Stimulated activated CD4-positive, alpha-beta T cell treated with anti-CD3 and anti-CD28 coated beads, Interleukin-4, amount 100 ng/mL, for 1 hour (primary cell): Measurements from ENCODE around the gene KRTAP19-3.
"Not testable (repeated sequence)": the region's sequence is repeated elsewhere in the genome, so short reads cannot be mapped to it uniquely, and the experiment has no call there.

Experiments used
- DNase-seq: peaks from one replicate; pipeline ENCODE4 v3.0.0-alpha.2; 2020

Gene KRTAP19-3

DNA sequence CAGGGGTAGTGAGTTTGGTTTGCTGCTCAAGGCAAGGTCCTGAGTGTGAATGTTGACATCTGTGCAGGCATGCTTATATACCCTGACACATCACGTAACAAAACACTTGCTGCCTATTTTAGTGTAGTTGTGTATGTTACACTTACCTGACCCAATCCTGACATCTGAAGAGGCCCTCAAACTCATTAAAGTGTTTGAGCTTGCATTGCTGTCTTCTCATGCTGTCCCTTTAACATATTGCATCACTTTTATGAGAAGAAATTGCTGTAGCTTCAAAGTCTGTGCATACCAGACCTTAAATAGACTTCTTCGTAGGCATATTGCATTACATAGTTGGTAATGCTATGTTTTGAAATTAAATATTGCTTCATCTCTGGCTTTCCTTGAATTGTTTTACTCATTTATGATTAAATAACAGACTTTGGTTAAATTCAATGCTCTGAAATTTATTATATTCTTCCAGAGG lies at the start of gene KRTAP19-3:
KRTAP19-3 (minus strand) TSS at position 51 of the 466 bp plus-strand sequence. CDS start 56 bp downstream, outside the sequence.
- DNase-seq, result no peak

DNA sequence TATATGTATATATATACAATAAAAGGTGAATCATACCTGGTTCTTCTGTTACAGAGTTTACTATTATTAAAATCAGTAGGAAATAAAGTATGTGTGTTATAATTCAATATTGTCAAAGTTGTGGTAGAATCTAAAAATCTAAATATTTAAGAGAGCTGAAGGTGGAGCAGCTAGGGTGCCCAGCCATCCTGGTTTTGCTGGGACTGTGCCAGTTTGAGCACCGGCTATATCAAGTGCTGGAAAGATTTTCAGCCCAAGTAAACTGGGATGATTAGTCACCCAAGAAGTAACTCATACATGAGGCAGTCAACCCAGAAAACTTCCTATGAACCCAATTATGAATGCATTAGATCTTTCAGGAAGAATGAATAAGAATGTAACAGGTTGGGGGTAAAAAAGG lies 27.1 kb upstream of the KRTAP19-3 start:
- no peak for DNase-seq

DNA sequence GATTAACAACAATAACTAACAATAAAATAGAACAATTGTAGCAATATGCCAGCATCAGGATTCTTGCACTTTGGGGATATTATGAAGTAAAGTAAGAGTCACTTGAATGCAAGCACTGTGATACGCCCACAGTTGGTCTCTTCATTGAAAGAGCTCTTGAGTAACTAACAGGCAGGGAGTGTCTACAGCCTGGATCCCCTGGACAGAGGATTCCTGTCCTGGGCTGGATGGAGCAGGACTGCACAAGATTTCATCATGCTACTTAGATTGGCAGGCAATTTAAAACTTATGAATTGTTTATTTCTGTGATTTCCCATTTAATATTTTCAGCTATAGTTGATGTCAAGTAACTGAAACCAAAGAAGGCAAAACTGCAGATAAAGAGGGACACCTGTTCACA lies 23.9 kb upstream of the KRTAP19-3 start:
- no peak for DNase-seq

DNA sequence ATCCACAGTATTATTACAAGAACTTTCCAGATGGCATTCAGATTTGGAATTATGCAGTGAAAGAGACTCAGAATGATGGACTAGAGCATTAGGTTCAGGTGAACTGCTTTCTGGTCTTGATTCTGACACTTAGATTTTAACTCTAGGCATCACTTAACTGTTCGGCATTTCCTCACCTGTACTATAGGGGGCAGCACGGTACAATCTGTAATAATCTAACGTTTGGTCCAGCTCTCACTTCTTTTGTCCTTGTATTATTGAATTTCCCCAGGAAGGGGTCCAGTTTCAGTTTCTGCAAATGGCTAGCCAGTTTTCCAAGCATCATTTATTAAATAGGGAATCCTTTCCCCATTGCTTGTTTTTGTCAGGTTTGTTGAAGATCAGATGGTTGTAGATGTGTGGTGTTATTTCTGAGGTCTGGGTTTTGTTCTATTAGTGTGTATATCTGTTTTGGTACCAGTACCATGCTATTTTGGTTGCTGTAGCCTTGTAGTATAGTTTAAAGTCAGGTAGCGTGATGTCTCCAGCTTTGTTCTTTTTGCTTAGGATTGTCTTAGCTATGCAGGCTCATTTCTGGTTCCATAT lies 13.9 kb upstream of the KRTAP19-3 start:
- DNase-seq, result not testable (repeated sequence)

DNA sequence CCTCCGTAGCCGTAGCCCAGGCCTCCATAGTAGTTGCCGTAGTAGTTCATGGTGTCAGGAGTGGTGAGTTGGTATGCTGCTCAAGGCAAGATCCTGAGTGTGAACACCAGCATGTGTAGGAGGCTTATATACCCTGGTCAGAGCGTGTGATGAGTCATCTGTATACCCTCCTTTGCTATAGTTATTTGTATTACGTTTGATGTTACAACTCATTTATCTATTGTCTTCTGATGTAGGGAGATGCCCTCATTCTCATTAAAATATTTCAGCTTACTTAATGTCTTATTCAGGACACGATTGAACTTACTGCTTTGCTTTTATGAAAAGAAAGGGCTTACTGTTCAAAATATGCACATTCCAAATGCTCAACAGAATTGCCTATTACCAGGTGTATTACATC lies 10.2 kb upstream of the KRTAP19-3 start, which contains the start of gene KRTAP19-5:
KRTAP19-5 (minus strand) TSS at position 101 of the 400 bp plus-strand sequence; CDS start at position 50, 51 bp downstream.
- DNase-seq, result no peak

DNA sequence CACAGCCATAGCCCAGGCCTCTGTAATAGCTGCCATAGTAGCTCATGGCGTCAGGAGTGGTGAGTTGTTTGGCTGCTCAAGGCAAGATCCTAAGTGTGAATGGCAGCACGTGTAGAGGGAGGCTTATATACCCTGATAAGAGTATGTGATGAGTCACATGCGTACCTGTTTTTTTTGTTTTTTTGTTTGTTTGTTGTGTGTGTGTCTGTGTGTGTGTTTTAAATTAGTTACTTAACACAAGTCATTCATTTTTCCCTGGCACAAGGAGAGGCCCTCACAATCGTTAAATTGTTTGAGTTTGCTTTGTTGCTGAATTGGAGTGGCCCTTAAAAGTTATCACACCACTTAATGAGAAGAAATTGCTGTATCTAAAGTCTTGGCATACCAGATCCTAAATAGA lies 5.3 kb upstream of the KRTAP19-3 start, which contains the start of gene KRTAP19-4:
KRTAP19-4 (minus strand) TSS at position 101 of the 400 bp plus-strand sequence; CDS start at position 46, 55 bp downstream.
- no peak for DNase-seq

DNA sequence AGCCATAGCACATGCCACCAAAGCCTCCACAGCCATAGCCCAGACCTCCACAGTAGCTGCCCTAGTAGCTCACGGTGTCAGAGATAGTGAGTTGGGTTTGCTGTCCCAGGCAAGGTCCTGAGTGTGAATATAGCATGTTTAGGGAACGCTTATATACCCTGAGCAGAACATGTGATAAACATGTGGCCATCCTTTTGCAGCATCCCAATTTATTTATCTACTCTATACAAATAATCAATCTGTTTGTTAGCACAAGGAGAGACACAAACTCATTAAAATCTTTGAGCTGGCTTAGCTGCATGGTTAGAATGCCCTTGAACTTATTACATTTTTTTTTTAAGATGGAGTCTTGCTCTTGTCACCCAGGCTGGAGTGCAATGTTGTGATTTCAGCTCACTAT lies 4.5 kb downstream of the KRTAP19-3 start, which contains the start of gene KRTAP19-2:
KRTAP19-2 (minus strand) TSS at position 101 of the 400 bp plus-strand sequence; CDS start at position 13, 88 bp downstream.
- no peak for DNase-seq

DNA sequence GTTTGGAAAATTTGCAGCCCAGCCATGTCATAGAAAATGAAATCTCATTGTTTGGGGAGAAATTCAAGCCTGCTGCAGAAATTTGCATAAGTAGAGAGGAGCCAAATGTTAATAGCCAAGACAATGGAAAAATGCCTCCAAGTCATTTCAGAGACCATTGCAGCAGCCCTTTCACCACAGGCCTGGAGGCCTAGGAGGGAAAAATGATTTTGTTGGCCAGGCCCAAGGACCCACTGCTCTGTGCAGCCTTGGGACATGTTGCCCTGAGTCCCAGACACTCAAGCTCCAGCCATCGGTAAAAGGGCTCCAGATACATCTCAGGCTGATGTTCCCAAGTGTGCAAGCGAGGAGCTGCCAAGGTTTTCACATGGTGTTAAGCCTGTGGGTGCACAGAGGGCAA lies 5.6 kb downstream of the KRTAP19-3 start:
- DNase-seq, result no peak

DNA sequence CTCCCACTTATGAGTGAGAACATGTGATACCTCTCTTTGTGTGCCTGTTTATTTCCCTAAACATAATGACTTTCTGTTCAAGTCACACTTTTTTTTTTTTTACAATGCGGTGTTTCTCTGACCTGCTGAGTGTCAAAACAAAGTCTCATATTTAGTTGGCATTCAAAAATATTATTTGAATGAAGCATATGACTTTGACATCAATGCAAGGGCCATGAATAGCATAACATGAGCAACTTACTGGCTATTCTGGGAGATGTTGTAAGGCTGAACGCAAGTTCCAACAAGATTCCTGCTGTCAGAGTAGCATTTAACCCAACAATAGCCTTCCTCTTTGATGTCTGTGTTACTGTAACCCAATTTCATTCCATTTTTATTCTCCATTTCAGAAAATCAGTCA lies 9.7 kb downstream of the KRTAP19-3 start:
- DNase-seq, result no peak

DNA sequence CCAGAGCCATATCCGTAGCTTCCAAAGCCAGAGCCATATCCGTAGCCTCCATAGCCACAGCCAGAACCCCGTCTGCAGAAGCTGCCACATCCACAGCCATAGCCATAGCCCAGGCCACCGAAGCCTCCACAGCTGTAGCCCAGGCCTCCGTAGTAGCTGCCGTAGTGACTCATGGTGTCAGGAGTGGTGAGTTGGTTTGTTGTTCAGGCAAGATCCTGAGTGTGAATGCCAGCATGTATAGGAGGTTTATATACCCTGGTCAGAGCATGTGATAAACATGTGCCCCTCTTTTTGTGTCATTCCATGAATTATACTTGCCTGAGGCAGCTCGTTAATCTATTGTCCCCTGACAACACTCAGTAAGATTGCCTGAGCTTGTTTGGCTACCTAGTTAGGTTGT lies 11.7 kb downstream of the KRTAP19-3 start, which contains the start of gene KRTAP19-1:
KRTAP19-1 (minus strand) TSS at position 223 of the 400 bp plus-strand sequence; CDS start at position 173, 50 bp downstream.
- DNase-seq, result no peak

DNA sequence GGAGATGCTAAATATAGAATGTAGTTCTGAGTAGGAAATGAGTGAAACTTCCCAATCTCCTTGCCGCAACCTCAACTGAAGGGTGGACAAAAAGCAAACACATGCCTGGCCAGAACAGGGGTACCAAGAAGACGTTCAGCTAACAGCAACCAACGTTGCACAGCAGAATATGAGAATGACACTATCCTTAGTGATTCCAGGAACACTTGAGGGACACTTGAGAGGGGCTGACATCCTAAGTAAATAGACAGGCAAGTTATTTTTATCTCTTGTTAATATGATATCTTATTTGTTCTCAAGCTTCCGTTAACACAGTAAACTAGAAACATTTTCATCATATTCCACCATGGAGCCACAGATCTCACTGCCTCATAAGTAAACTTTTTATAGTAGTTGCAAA lies 12.6 kb downstream of the KRTAP19-3 start:
- DNase-seq, result no peak

DNA sequence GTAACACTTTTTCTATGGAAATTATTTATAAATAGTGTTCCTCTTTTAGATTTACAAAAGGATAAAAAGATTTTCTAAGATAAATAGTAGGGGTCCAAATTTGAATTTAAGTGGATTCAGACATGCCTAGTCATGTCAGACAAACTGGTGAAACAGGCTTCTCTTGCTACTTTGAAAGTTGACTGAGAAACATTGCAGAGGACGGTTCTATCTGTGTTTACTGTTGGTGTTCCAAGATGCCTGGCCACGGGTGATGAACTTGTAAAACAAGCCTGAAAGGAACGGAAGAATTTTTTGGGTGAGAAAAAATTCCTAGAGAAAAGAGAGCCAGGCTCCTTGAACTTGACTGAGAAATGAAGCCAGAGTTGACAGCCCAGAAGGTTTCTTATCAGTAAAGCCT lies 13.8 kb downstream of the KRTAP19-3 start:
- DNase-seq, result no peak

DNA sequence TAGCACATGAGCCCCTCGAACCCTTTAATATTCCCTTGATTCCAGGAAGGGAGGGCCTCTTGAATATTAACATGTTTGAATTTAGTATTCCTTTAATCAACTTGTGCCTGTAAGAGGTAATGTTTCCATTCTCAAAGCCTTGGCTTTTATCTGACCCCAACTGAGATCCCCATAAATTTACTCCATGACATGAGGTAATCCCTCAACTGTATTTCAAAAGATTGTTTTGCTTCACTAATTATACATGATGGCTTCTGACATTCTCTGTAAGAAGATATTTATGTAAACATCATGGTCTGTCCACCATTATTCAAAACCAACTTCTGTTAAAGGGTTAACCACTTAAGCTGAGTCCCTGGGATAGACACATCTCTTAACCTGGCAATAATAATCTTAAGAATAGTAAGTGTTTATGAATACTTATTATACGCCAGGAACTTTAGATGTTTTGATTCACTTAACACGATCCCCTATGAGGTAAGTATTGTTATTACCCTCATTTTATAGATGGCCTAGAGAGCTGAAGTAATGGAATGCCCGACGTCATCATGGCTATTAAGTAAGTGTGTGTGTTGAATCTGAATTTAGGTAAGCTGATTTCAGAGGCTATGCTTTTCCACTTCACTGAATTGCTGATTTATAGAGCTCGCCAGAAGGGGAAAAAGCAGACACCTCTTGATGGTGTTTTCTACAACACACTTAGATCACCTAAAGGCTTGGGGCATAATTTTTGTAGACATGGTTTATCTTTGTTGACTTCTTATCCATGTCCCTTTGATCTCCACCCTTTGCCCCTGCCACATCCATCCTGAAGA lies 22.7 kb downstream of the KRTAP19-3 start:
- DNase-seq, result no peak

DNA sequence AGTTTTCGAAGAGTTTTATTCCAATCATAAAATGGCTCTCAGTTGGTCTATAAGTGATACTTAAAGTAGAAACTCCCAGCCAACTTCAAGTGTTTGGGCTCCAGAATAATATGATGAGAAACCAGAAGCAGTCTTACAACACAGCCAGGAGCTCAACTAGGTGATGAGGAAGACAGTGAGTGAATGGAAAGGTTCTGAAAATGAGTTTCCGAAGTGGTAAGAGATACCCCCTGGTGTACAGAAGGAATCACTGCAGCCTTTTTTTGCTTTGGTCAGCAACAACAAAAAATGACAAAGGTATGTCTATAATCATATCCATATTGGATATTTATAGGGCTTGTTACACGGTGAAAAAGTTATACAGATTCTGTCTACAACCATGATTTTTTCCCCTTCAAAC lies 28.1 kb downstream of the KRTAP19-3 start:
- no peak for DNase-seq

DNA sequence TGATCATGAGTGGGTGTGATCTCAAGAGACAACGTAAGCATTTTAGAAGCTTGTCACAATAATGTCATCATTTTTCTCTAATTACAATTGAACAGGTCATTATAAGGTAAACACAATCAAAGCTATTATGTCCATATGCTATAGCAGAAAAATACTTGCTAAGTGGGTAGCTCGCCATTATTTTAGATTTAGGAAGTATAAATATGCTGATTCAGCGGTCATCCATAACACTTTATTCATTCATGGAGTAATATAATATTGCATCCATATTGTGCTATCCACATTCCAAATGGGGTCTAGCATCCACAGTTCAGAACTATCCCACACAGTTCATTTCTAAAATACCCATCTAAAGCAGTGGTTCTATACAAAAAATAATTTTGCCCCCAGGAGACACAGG lies 43.3 kb downstream of the KRTAP19-3 start:
- DNase-seq, result no peak

DNA sequence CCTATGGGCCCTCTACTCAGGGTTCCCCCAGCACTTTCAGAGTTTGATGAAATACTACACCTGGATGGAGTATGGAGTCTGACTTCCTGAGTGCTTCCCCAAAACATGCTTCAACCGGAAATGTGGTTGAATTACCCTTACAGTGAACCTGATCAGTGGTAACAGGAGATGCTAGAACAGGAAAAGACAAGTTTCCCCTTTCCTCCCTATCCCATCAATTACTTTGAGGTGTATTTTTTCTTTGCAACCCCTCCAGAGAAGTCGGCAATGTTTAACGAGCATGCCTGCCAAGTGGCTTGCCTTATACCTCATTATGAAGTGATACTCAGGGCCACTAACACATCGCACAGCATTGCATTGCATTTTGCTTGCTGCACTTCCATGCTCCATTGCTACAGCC lies 44.8 kb downstream of the KRTAP19-3 start:
- DNase-seq, result no peak

DNA sequence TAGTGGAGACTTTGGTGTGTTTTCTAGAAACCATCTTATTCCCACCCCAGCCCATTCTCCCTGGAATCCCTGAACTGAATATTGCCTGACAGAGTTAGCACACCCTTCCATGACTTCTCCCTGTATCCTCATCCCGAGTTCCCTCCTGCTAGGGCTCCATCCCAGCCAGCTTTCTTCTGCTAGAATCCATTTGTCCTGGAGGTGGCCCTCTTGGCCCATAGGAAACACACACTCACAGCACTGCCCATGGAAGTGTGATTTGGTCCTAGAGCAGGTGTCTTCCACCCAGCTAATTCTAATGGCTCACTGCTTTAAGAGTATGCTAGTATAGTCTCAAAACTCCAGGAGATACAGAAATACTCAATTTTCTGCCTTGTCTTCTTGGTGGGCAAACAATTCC lies 47.6 kb downstream of the KRTAP19-3 start:
- no peak for DNase-seq

DNA sequence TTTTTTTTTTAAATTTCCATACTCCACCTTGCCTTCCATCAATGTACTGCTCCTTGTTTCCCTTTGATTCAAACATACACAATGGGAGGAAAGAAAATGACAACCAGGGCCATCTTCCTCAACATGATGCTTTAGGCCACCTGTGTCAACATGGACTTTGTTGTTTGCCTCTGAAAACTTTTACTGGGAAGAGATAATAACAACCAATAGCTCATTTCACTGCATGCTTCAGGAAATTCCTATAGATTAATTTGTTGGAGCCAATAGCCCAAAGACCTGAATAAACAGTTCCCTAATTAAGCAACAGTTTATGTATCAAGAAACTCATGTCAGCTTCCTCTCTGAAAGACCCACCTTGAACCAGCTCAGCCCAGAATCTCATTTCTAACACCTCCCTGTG lies 48.6 kb downstream of the KRTAP19-3 start:
- no peak for DNase-seq
